Fibroblast of the conjunctiva (primary cell): ENCODE measurements around the gene TRIM40.

Experiments used
- DNase-seq: peaks from one replicate; pipeline ENCODE4 v3.0.0-alpha.2; 2010; ENCODE audit warnings: low read depth

Gene TRIM40, protein sequence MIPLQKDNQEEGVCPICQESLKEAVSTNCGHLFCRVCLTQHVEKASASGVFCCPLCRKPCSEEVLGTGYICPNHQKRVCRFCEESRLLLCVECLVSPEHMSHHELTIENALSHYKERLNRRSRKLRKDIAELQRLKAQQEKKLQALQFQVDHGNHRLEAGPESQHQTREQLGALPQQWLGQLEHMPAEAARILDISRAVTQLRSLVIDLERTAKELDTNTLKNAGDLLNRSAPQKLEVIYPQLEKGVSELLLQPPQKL

DNA sequence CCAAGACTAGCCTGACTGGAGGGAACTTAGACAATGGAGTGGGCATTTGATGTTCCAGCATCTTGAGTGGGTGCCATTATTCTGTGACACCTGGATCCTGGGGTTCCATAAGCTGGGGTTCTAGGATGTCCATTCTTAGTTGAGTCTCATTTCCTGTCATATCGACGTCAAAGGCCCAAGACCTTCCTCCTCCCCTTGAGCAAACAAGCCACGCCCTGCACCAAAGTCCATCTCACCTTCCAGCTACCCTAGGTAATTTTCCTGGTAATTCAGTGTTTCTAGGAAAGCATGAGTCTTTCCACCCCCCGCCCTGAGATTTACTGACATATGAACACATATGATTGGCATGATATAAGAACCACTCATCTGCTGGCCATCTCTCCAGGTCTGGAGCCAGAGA is at the start of gene TRIM40:
Gene TRIM40, plus strand, starts transcription at position 384 of the 400 bp plus-strand sequence. CDS start 897 bp downstream, outside the sequence.
- DNase-seq: no peak

- DNase-seq: no peak
Observed at GRCh38 chr6:30087876-30088275, 48.1 kb upstream of the TRIM40 start.

GRCh38 chr6:30091577-30092381 is 44.2 kb upstream of the TRIM40 start:
- no peak for DNase-seq

GRCh38 chr6:30092852-30093543 is 42.9 kb upstream of the TRIM40 start:
- no peak for DNase-seq

- no peak for DNase-seq
Observed at GRCh38 chr6:30093951-30094661, 41.8 kb upstream of the TRIM40 start.

GRCh38 chr6:30096829-30097228 is 39.1 kb upstream of the TRIM40 start:
- no peak for DNase-seq

- DNase-seq: no peak
Observed at GRCh38 chr6:30097902-30098768, 37.8 kb upstream of the TRIM40 start.

- no peak for DNase-seq
Observed at GRCh38 chr6:30100154-30100553, 35.8 kb upstream of the TRIM40 start.

DNA sequence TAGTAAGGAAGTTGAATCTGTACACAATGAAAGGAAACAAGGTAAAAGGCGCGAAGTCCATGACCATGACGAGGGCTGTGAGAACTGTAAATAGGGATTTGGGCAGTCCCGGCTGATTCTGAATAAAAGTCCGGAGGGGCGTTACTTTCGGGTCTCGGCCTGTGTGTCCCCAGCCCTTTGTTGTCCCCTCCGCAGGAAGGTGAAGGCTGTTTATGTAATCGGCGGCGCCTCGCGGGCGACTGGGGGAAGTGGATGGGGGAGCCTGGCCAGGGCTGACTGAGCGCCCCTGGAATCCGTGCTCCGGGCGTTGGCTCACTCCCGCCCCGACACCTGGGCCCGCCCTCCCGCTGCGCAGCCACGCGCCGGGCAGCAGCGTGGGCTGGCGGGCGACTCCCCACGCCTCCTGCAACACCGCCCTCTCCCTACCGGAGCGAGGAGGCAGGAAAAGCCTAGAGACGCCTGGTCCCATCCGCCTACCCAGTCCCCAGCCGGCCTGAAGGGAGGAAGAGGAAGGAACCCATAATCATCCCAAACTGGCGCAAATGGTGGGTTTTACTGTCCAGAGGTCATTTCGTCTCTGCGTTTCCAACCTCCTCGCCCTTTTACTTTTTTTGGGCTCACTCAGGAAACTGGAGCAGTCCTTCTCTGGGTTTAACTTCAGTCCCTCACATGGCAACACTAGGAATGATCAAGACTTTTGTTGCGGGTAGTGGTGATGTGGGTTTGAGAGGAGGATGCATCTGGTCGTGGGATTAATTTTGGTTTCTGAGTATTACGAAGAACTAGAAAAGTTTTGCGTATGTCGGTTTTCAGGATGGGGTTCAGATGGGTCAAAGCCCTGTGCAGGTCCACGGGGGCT is 35.1 kb upstream of the TRIM40 start:
- no peak for DNase-seq

- DNase-seq: peak; percentile 63
Observed at GRCh38 chr6:30101444-30102413, 34.2 kb upstream of the TRIM40 start.

GRCh38 chr6:30102414-30102969 is 33.4 kb upstream of the TRIM40 start:
- DNase-seq: peak; percentile 6

- peak; percentile 76 for DNase-seq
Observed at GRCh38 chr6:30102970-30103871, 32.7 kb upstream of the TRIM40 start.

- DNase-seq: no peak
Observed at GRCh38 chr6:30103872-30104179, 32.1 kb upstream of the TRIM40 start.

DNA sequence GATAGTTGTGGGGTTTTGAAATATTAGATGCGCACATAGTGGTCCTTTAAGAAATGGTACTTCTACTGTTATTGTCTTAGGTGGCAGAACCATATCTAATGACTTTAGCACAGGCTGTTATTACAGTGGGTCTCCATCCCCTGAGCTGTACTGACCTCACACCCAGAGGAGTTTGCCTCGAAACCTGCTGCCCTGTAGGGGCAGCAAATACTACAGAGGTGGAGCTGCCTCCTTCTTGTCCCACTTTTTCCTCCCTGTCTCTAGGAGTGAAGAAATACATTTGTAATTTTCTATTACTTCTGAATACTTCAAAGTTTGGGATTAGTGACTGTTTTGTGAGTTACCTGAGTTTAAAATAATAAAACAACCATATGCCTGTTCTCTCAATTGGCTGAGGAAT is 31.3 kb upstream of the TRIM40 start:
- DNase-seq: no peak

DNA sequence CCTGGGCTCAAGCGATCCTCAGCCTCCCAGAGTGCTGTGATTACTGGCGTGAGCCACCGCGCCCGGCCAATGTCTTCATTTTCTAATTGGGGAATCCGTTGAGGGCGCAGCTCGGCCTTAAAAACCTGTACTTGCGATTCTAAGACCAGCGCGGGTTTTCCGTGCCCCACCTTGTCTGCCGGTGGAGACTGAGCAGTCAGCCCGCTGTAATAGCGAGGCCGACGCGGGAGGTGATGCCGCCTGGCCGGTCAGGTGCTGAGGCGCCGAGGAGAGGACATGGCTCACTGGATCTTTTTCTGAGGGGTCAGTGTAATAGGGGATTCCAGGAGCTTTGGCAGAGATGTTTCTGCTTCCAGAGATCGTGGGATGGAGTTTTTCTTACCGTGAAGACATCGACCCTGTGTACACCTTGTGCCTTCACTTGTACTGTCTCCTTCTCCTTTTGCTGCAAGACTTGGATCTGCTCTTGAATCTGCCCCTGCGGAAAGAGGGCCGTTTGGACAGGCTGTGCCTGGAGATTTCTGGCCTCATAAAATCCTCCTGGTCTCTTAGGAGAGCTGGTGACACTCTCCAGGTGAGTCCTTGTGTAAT is 24.6 kb upstream of the TRIM40 start:
- no peak for DNase-seq

- no peak for DNase-seq
Observed at GRCh38 chr6:30112402-30112994, 23.4 kb upstream of the TRIM40 start.
